Activated naive CD4-positive, alpha-beta T cell treated with Interleukin-2 at 50 U/mL for 16 hours (primary cell): Measurements from ENCODE around the gene KLRD1.
"Not testable (repeated sequence)": the region's sequence is repeated elsewhere in the genome, so short reads cannot be mapped to it uniquely, and the experiment has no call there.

ENCODE experiments used
- DNase-seq: peaks from one replicate; pipeline ENCODE4 v3.0.0-alpha.2; 2020

KLRD1 gene

DNA sequence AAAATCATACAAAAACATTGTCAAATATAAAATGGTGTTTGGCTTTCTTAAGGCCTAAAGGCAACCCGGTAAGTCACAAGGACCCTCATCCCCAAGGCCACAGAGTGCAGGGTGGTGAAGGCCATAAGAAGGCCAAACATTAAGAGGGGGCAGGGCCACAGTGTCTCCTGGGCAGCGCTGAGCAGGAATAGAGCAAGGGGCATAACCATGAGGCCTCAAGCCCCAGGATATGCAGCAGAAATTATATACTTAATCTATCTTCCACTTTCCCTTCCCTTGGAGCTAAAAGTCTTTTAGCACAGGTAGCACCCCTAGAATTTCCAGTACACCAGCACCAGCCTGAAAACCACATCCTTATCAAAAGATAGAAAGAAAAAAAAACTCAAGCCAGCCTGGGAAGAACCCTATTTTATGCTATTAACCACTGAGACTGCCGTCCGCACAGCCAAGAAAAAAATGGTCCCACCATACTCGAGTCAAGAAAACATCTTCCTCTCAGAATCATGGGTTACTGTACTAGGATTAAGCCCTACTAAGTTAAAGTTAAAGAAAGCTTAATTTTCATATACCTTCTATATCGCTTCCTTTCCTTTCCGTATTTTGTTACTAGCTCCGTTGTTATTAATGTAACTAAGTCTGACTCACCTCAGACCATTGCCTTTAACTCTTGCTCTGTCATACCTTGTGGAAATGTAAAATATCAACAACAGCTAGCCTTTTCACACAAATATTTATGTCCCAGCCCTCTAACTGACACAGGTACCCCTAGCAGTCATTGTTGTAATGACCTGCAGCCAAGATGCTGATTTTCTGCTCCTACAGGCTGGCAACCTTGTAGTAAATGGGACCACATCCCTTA is 62.1 kb downstream of the KLRD1 start:
- DNase-seq, result no peak

DNA sequence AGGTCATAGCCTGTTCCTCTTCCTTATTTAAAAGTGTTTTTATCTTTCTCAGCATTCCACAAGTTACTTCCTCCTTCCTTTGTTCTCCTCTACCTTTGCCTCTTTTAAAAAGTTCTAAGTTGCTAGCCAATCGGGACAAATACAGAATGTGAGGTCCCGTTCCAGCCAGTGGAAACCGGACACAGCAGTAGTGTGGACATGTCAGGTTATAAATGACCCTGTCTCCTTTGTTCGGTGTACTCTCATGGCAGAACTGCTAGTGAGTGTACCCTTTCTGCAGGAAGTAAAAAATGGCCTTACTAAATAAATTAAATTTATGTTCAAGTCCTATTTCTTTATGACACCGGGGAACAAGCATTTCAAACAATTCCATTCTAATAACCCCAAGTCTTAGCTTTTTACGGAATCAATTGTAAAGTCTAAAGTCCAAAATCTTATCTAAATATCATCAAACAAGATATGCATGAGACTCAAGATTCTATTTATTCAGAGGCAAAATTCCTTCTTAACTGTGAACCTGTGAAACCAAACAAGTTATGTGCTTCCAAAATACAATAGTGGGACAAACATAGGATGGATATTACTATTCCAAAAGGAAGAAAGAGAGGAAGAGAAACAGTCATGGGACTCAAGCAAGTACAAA is 64.3 kb downstream of the KLRD1 start:
- not testable (repeated sequence) for DNase-seq

DNA sequence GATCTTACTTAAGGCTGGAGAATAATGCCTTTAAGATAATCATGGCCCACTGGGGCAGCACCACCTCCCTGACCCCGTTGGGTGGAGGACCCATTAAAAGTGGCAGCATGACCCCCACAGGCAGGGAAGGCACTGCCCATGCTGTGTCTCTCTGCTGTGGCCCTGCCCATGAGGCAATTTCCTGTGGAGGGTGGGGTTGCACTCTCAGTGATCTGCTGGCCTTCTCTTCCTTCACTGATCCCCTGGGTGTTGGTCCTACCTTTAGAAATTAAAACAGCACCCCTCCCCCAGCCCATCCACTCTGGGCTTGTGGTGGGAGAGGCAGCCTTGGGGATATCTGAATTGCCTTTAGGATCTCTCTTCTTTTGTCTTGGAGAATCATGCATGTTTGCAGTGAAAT is 64.9 kb downstream of the KLRD1 start:
- DNase-seq, result no peak

DNA sequence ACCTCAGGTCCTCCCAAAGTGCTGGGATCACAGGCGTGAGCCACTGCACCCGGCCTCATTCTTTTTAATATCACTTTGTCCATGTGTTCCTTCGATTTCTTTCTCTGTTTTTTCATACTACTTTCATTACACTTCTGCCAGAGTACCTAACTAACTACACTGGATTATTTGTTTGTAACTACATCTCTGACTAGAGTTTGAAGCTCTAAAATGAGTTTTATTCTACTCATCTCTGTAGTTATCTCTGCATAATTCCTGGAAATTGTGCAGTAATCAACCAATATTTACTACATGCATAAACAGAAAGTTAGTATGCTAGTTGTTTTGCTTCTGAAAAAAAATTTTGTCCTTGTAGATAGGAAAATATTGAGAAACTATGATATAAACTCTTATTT is 67.0 kb downstream of the KLRD1 start:
- no peak for DNase-seq

DNA sequence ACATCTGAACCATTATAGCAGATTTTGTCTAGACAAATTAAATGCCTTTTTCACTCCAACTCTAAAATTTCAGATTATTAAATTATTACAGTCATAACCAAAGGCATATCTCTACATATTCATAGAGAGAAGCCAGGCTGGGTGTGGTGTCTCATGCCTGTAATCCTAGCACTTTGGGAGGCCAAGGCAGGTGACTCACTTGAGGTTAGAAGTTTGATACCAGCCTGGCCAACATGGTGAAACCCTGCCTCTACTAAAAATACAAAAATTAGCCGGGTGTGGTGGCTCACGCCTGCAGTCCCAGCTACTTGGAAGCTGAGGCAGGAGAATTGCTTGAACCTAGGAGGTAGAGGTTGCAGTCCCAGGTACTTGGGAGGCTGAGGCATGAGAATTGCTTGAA is 71.1 kb downstream of the KLRD1 start:
- not testable (repeated sequence) for DNase-seq
